ENCODE data around the gene RELA.
"Not testable (repeated sequence)": the region's sequence is repeated elsewhere in the genome, so short reads cannot be mapped to it uniquely, and the experiment has no call there.

Gene RELA

GRCh38 chr11:65662247-65662798 lies 393 bp downstream of the RELA start:
- H3K4me3 ChIP-seq (ENCODE audit: low read depth, low read length): peak overlapping the region; percentile 97
- TF ChIP-seq CTCF (IDR thresholded peaks at IDR 0.05; ENCODE audit: low read depth, low read length): no peak

DNA sequence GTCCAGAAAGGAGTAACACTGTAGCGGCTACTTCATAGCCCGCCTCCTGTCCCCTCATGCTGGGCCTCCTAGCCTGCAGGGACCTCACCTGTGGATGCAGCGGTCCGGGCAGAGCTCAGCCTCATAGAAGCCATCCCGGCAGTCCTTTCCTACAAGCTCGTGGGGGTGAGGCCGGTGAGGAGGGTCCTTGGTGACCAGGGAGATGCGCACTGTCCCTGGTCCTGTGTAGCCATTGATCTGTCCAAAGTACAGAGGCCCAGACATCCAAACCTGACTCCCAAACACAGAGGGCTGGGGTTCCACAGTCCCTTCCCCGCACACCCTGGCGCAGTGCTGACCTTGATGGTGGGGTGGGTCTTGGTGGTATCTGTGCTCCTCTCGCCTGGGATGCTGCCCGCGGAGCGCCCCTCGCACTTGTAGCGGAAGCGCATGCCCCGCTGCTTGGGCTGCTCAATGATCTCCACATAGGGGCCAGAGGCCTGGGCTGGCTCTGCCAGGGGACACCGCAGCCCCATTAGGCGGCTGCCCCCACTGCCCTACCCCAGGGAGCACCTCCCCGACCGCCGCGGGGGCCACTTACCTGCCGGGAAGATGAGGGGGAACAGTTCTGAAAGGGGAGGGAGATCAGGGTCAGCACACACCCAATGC lies 993 bp downstream of the RELA start:
- TF ChIP-seq CTCF (IDR thresholded peaks at IDR 0.05; ENCODE audit: low read depth, low read length): no peak
- H3K4me3 ChIP-seq (ENCODE audit: low read depth, low read length): peak overlapping the region; percentile 97

GRCh38 chr11:65660908-65661307 lies 1.8 kb downstream of the RELA start:
- H3K4me3 ChIP-seq (ENCODE audit: low read depth, low read length): not testable (repeated sequence)

- TF ChIP-seq CTCF (IDR thresholded peaks at IDR 0.05; ENCODE audit: low read depth, low read length): no peak
- no peak overlapping the region for H3K4me3 ChIP-seq (ENCODE audit: low read depth, low read length)
Observed at GRCh38 chr11:65660038-65660437, 2.7 kb downstream of the RELA start.

- H3K4me3 ChIP-seq (ENCODE audit: low read depth, low read length): no peak overlapping the region
- no peak for TF ChIP-seq CTCF (IDR thresholded peaks at IDR 0.05; ENCODE audit: low read depth, low read length)
Observed at GRCh38 chr11:65658174-65659021, 4.3 kb downstream of the RELA start.

GRCh38 chr11:65657426-65657825 lies 5.3 kb downstream of the RELA start:
- H3K4me3 ChIP-seq (ENCODE audit: low read depth, low read length): no peak overlapping the region
- no peak for TF ChIP-seq CTCF (IDR thresholded peaks at IDR 0.05; ENCODE audit: low read depth, low read length)

DNA sequence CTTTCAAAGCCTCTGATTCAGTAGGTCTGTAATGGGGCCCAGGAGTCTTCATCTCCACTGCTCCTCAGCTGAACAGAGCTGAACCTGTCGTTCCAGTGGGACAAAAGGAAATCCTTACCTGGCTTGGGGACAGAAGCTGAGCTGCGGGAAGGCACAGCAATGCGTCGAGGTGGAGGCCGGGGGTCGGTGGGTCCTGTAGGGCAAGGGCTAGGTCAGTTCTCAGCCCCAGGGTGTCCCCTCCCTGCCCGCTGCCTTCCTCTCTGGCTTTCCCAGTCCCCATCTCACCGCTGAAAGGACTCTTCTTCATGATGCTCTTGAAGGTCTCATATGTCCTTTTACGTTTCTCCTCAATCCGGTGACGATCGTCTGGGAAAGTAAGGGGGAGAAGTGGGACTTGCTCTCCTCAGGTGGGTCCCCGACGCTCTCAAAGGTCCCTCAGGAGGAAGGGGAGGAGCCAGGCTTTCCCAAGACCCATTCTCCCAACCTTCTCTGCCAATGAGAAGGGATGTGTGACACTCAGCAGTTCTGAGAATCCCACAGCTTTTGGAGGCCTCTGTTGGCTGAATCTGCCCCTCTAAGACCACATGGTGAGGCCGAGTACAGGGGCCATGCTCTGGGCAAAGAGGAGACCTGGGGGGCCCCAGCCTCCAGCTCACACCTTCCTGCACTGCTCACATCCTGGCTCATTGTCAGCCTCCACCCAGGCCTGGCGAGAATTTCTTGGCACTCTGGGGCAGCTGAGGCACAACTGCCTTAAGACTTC lies 7.0 kb downstream of the RELA start:
- no peak overlapping the region for H3K4me3 ChIP-seq (ENCODE audit: low read depth, low read length)
- no peak for TF ChIP-seq CTCF (IDR thresholded peaks at IDR 0.05; ENCODE audit: low read depth, low read length)

Measured in WI38 (cell line).